Calu3 (cell line): ENCODE data around the gene RASL11B. TPM values are rescaled to one million over a fixed set of nuclear protein-coding genes. Genes with fewer than 3 reads are reported as not detected.

Experiments
- BruUV-seq: library from RNA; stranded (reverse); fragments of 400-500 nt; replicated peaks from 2 replicates; lab custom pipeline; 2021; lab: Mats Ljungman, UMichigan
- CTCF ChIA-PET: fragments of 300-600 bp; sonication (Branson Sonifier 250); formaldehyde crosslinking; loops from one replicate; lab custom pipeline; 2022; ENCODE audit warnings: antibody characterized with exemption; lab: Charles Lee
- DNase-seq: peaks from one replicate; pipeline ENCODE4 v3.0.0; 2022
- H3K27ac Mint-ChIP-seq: one replicate; pipeline ENCODE4 v1.8.0; 2022; ENCODE audit warnings: mixed read lengths; ENCODE audit not compliant: unreplicated experiment
- H3K27me3 Mint-ChIP-seq: one replicate; pipeline ENCODE4 v1.8.0; 2022; ENCODE audit warnings: mixed read lengths; ENCODE audit not compliant: unreplicated experiment
- H3K36me3 Mint-ChIP-seq: one replicate; pipeline ENCODE4 v1.8.0; 2022; ENCODE audit warnings: mild to moderate bottlenecking, moderate library complexity, mixed read lengths; ENCODE audit not compliant: insufficient read depth, unreplicated experiment
- H3K4me1 Mint-ChIP-seq: one replicate; pipeline ENCODE4 v1.8.0; 2022; ENCODE audit warnings: mild to moderate bottlenecking, low read depth, mixed read lengths; ENCODE audit not compliant: unreplicated experiment
- H3K4me3 Mint-ChIP-seq: one replicate; pipeline ENCODE4 v1.8.0; 2022; ENCODE audit warnings: mild to moderate bottlenecking, low read depth, moderate library complexity, mixed read lengths; ENCODE audit not compliant: unreplicated experiment
- H3K9me3 Mint-ChIP-seq: one replicate; pipeline ENCODE4 v1.8.0; 2022; ENCODE audit warnings: low read depth, mixed read lengths; ENCODE audit not compliant: unreplicated experiment
- CTCF ChIP-seq: fragments of 200-600 bp; IDR thresholded peaks from one replicate; pipeline ENCODE4 v1.8.0; 2022; ENCODE audit warnings: antibody characterized with exemption; ENCODE audit not compliant: unreplicated experiment
- intact Hi-C: fragments of 100-400 bp; cut with micrococcal nuclease; formaldehyde crosslinking; loops from one replicate; pipeline ENCODE4 v1.10.0; 2022; ENCODE audit not compliant: unreplicated experiment
- total RNA-seq: library from RNA; stranded (reverse); gene quantifications from 2 replicates; pipeline ENCODE4 v1.2.3, GENCODE V29; 2022

The RASL11B gene
- total RNA-seq, 1 experiment from 2014 or later = 0.64 TPM

- Mint-ChIP-seq H3K36me3 (no peaks in the 10 kb centered on the region), H3K27me3 (no peaks in the 10 kb centered on the region), H3K27ac (no peak overlapping the region), H3K4me3 (no peak overlapping the region), H3K9me3 (no peaks in the 10 kb centered on the region), H3K4me1 (peaks cover 19% of the 10 kb centered on the region)
- TF ChIP-seq CTCF = no peak
- intact Hi-C loops = loop anchor here (10.0 kb wide), 1 partner anchor 71 kb away; no protein-coding TSS in a partner anchor
- CTCF ChIA-PET = interaction anchor here (0.6 kb wide), 1 partner anchor 744 kb away, joined by 3 read pairs; no protein-coding TSS in a partner anchor
- BruUV-seq = no TSS peak
- DNase-seq = no peak
Measured at GRCh38 chr4:52915730-52916300, 53.7 kb downstream of the RASL11B start.

Other genes starting within 250 kb of the RASL11B start
- gene USP46, start 203.0 kb upstream of the RASL11B start, total RNA-seq = 12.5 and 15.4 TPM in 2 replicates
- gene ERVMER34-1, start 110.9 kb upstream of the RASL11B start, total RNA-seq = 2.5 and 3.2 TPM in 2 replicates